GM21825 (cell line): ENCODE data around the gene NOBOX.
"Not testable (repeated sequence)": the region's sequence is repeated elsewhere in the genome, so short reads cannot be mapped to it uniquely, and the experiment has no call there.

Experiments
- ATAC-seq: cut with Tn5 transposase; IDR thresholded peaks from one replicate; pipeline ENCODE4 v1.9.1; 2021; ENCODE audit warnings: mild to moderate bottlenecking, moderate library complexity; ENCODE audit not compliant: unreplicated experiment

Gene NOBOX

DNA sequence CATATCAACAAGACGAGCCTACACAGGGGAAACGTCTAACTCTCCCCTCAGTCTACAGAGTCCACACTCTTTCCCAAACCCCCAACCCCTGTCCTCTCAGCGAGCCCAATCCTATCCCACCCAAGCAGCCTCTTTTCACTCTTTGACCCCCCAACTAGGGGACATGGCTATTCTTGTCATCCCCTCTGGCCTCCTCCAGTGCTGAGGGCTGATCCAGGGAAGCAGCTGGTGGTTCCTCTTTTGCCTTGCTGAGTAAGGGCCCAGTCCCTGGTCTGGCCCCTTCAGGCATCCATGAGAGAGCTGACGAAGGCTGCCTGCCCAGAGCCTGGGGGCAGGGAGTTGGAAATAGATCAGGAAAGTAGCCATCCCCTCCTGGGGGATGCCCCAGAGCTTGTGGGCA is 6.4 kb downstream of the NOBOX start:
- no peak for ATAC-seq

DNA sequence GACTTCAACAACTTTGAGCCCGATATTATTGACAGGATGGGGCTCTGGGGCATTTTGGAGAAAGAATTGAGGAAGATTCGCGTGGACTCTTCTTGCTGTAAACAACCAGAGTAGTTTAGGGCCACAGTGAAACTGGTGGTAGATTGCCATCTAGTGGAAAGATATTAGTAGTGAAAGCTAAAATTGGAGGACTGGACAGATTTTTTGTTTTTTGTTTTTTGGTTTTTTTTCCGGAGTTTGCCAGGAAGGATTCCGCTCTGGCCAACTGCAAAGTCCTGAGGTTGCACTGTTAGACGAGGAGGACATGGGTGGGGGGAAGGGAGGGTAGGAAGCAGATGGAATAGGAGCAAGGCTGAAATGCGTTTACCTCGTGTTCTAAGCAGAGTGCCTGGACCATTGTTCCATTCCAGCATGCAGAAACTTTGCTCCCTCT is 11.7 kb downstream of the NOBOX start:
- peak; percentile 76 for ATAC-seq

GRCh38 chr7:144391014-144391413 is 12.5 kb downstream of the NOBOX start:
- ATAC-seq: no peak

DNA sequence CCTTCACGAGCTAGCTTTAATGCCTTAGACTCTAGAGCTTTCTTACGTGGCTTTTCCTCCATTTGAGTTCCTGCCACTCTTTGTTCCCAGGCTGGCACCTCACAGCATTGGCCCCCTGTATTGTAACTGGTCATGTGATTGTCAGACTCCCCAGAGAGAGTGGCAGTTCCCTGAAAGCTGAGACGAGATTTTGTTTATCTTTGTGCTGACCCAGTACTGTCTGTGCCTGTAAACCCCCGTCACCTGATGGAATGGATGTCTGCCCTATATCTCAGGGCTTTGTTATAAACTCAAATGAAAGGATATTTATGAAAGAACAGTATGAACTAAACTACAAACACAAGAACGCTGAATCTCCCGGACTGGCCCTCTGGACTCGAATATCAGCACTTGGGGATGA is 13.0 kb downstream of the NOBOX start:
- no peak for ATAC-seq

GRCh38 chr7:144388950-144389349 is 14.5 kb downstream of the NOBOX start:
- ATAC-seq: no peak

DNA sequence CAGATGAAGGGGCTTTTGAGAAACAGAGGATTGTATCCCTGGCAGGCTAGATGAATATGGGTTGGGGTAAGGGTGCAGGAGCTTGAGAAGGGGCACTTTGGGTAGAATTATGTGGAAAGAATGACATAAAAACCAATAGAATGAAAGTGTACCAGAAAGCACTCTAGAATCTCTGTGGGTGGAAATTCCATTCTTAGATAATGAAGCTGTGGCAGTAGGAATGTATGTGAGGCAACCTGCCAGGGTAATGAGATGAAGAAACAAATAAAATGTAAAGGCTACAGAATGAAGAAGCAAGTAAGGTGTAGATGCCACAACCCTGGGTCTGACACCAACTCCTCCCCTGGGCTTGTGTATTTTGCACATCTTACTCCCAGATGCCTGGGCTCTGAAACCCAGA is 16.8 kb downstream of the NOBOX start:
- no peak for ATAC-seq

- no peak for ATAC-seq
These were observed 18.8 kb downstream of the NOBOX start for GRCh38 chr7:144384555-144385245.

GRCh38 chr7:144384071-144384470 is 19.4 kb downstream of the NOBOX start:
- ATAC-seq: peak; percentile 59

GRCh38 chr7:144379776-144380384 is 23.6 kb downstream of the NOBOX start:
- ATAC-seq: no peak

DNA sequence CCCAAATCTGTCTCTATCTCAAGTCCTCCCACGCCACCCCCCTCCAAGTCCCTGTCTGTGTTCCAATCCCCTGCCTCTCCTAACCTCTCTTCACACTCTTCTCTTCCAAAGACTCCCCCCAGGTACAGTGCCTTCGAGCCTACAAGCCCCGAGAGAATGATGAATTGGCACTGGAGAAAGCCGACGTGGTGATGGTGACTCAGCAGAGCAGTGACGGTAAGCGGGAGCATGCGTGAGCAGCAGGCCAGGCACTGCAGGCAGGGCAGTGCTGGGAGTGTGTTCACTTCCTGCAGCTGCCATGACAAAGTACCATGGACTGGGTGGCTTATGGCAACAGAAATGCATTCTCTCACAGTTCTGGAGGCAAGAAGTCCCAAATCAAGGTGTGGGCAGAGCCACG is 24.8 kb downstream of the NOBOX start:
- no peak for ATAC-seq

DNA sequence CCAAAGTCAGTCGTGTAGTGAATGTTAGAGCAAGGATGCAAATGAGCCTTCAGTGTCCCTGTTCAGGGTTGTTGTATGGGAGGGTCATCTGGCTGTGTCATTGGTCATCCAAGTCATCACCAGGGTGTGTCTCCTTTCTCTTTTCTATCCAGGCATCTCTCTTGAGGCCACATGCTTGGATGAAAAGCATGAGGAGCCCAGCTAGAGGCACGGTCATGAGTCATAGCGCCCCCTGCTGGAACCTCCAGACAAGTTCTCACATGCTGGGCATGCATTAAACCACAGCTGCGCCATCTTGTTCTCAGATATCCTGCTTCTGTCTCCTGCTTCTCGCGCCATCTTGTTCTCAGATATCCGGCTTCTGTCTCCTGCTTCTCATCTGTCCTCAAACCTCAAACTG is 34.3 kb downstream of the NOBOX start:
- not testable (repeated sequence) for ATAC-seq

- ATAC-seq: not testable (repeated sequence)
These were observed 36.2 kb downstream of the NOBOX start for GRCh38 chr7:144367250-144367649.

DNA sequence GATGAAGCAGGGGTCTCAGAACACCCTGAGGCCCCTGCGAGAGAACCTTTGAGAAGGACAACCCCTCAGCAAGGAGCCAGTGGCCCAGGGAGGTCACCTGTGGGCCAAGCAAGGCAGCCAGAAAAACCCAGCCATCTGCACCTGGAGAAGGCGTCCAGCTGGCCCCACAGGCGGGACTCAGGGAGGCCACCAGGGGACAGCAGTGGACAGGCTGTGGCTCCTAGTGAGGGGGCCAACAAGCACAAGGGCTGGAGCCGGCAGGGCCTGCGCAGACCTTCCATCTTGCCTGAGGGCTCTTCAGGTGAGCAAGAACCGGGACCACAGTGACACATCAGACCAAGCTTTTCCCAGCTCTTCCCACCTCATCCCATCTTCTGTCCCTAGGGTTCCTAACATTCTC is 38.0 kb downstream of the NOBOX start:
- not testable (repeated sequence) for ATAC-seq

DNA sequence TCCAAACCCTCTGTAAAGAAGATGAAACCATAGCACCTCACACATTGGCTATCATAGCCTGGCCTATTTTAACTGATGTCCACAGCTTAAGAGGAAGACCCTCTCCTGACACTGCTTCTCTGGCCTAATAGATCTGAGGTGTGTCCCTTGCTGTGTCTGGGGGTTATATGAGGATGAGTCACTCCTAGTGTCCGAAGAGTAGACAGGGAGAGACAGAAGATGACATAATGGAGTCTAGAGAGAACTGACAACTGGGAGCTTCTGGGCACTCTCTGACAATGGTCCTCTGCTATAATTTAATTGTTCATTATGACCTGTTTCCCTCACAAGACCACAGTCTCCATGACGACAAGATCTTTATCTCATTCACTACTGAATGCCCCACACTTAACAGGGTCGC is 41.4 kb downstream of the NOBOX start:
- ATAC-seq: not testable (repeated sequence)

- not testable (repeated sequence) for ATAC-seq
These were observed 46.6 kb downstream of the NOBOX start for GRCh38 chr7:144356860-144357259.

GRCh38 chr7:144356185-144356584 is 47.3 kb downstream of the NOBOX start:
- not testable (repeated sequence) for ATAC-seq

DNA sequence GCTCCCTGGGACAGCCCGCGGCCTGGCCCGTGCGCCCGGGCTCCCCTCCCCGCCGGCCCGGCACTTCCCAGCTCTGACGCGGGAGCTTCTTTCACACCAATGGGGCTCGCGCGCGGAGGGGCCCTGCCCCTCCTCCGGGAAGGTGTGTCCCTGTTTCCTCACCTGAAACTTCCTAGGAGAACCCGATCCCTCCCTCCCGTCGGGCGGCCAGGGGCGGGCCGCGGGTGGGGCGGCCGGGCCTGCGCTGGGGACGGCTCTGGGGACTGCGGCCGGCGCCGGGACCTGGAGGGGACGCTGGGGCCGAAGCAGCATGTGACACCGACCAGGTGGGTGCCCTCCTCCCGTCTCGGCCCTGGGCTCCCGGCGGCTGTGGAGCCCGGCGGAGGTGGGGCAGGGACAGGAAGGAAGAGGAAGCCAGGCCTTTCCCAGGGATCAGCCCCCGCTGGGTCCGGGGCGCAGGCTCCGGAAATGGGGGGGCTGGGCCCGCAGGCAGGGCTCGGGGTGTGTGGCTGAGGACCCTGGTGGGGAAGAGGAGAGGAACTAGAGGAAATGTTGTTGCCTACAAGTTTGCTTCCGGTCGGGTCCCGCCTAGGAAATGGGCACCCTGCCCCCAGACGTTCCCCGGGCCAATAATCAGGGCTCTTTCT is 48.2 kb downstream of the NOBOX start, which contains the start of gene ARHGEF5:
ARHGEF5 (plus strand) TSS at position 227 of the 647 bp plus-strand sequence. CDS start 7,268 bp downstream, outside the sequence.
- ATAC-seq: peak; percentile 69

GRCh38 chr7:144351667-144352066 is 51.8 kb downstream of the NOBOX start:
- ATAC-seq: not testable (repeated sequence)

- peak; percentile 33 for ATAC-seq
These were observed 54.9 kb downstream of the NOBOX start for GRCh38 chr7:144348625-144349024.
